Right atrium auricular region (tissue), 2 donors: ENCODE data around the gene ZCCHC3. TPM values are rescaled to one million over a fixed set of nuclear protein-coding genes. Genes with fewer than 3 reads are reported as not detected.
A peak's percentile ranks its signal among the peaks of the same experiment; 100 is the strongest.

Source experiments
- DNase-seq: peaks from one replicate; pipeline ENCODE4 v3.0.0-alpha.2; 2019; ENCODE audit warnings: low spot score
- H3K27ac ChIP-seq, 2 donors: fragments of 200-600 bp; sonication (generic); 1 replicate in 1 of 2; 2 replicates in 1 of 2; pipeline ENCODE4 v1.5.1; 2016 to 2019
- H3K27me3 ChIP-seq, 2 donors: fragments of 200-600 bp; sonication (generic); one replicate each; pipeline versions ENCODE4 v1.5.1 to v1.6.0; 2017 to 2019
- H3K36me3 ChIP-seq: fragments of 200-600 bp; sonication (generic); one replicate; pipeline ENCODE4 v1.5.1; 2016
- H3K4me1 ChIP-seq, 2 donors: fragments of 200-600 bp; sonication (generic); one replicate each; pipeline versions ENCODE4 v1.5.1 to v1.6.0; 2017 to 2019
- H3K4me3 ChIP-seq, 2 donors: fragments of 200-600 bp; sonication (generic); 1 replicate in 1 of 2; 2 replicates in 1 of 2; pipeline ENCODE4 v1.5.1; 2017 to 2019; ENCODE audit warnings: mild to moderate bottlenecking in 1 of 2, moderate library complexity in 1 of 2
- H3K9me3 ChIP-seq, 2 donors: fragments of 200-600 bp; sonication (generic); one replicate each; pipeline ENCODE4 v1.5.1; 2019
- CTCF ChIP-seq, 2 donors: fragments of 200-600 bp; sonication (generic); IDR thresholded peaks; one replicate each; pipeline ENCODE4 v1.5.1; 2019; ENCODE audit warnings: antibody characterized with exemption in 2 of 2
- total RNA-seq, 2 donors: library from RNA; depleted of rRNA; stranded (reverse); fragments of >200 nt; gene quantifications; one replicate each; pipeline ENCODE4 v1.1.0, GENCODE V29; 2016

The ZCCHC3 gene
- total RNA-seq, 2 donors from 2014 or later = 10.2 to 14.4 TPM

- TF ChIP-seq CTCF (IDR thresholded peaks at IDR 0.05) = no peak
- Histone ChIP-seq H3K27ac (peak within 1 kb of the TSS; percentile 94 to 95), H3K27me3 (no peaks in the 10 kb centered on the region), H3K4me1 (peaks cover 0 to 19% of the 10 kb centered on the region in 2 donors), H3K36me3 (no peaks in the 10 kb centered on the region), H3K9me3 (peaks cover 0 to 3% of the 10 kb centered on the region in 2 donors), H3K4me3 (peak within 1 kb of the TSS; percentile 51 to 84)
- peak; percentile 70 for DNase-seq
Measured at GRCh38 chr20:346640-347316, 49.4 kb downstream of the ZCCHC3 start, which contains the start of gene NRSN2. TSS of gene NRSN2 (plus strand) at chr20:347111. CDS start at chr20:349644, 2,533 bp downstream.

GRCh38 chr20:347317-347639 is 49.9 kb downstream of the ZCCHC3 start:
- H3K4me3 ChIP-seq = peak overlapping the region; percentile 51 to 84
- no peak for TF ChIP-seq CTCF (IDR thresholded peaks at IDR 0.05)
- DNase-seq = no peak

GRCh38 chr20:347640-348484 is 50.5 kb downstream of the ZCCHC3 start:
- no peak for TF ChIP-seq CTCF (IDR thresholded peaks at IDR 0.05)
- Histone ChIP-seq H3K27me3 (no peaks in the 10 kb centered on the region), H3K4me3 (peak overlapping the region; percentile 51 to 84), H3K4me1 (peaks cover 0 to 19% of the 10 kb centered on the region in 2 donors), H3K36me3 (no peaks in the 10 kb centered on the region), H3K27ac (peak overlapping the region; percentile 94 to 95), H3K9me3 (no peaks in the 10 kb centered on the region)
- DNase-seq = peak; percentile 90

More at GRCh38 chr20:347317-347639, 49.9 kb downstream of the ZCCHC3 start:
- Histone ChIP-seq H3K36me3 (no peaks in the 10 kb centered on the region), H3K27me3 (no peaks in the 10 kb centered on the region), H3K27ac (peak overlapping the region; percentile 94 to 95), H3K9me3 (no peaks in the 10 kb centered on the region), H3K4me1 (peaks cover 0 to 19% of the 10 kb centered on the region in 2 donors)

- H3K27ac ChIP-seq = peak overlapping the region in 1 of 2 donors; percentile 94
- DNase-seq = no peak
- H3K4me1 ChIP-seq = peaks cover 0 to 19% of the 10 kb centered on the region in 2 donors
- no peaks in the 10 kb centered on the region for H3K36me3 ChIP-seq
- no peak overlapping the region for H3K4me3 ChIP-seq
- TF ChIP-seq CTCF (IDR thresholded peaks at IDR 0.05) = no peak
- H3K9me3 ChIP-seq = no peaks in the 10 kb centered on the region
- H3K27me3 ChIP-seq = no peaks in the 10 kb centered on the region
Measured at GRCh38 chr20:348972-349841, 51.8 kb downstream of the ZCCHC3 start.

Other genes starting within 250 kb of the ZCCHC3 start
- not detected for gene DEFB125, start 209.9 kb upstream of the ZCCHC3 start, total RNA-seq
- not detected for gene DEFB126, start 155.0 kb upstream of the ZCCHC3 start, total RNA-seq
- not detected for gene DEFB127, start 140.1 kb upstream of the ZCCHC3 start, total RNA-seq
- gene DEFB128, start 107.9 kb upstream of the ZCCHC3 start, total RNA-seq = not detected
- not detected for gene DEFB129, start 70.3 kb upstream of the ZCCHC3 start, total RNA-seq
- gene DEFB132, start 39.8 kb upstream of the ZCCHC3 start, total RNA-seq = not detected
- gene C20orf96, start 6.8 kb upstream of the ZCCHC3 start, total RNA-seq = 1 to 10 TPM; 2.4 to 3.4 TPM
- gene SOX12, start 28.0 kb downstream of the ZCCHC3 start, total RNA-seq = 1 to 10 TPM; 5.3 TPM
- 10 to 100 TPM; 30.6 to 30.7 TPM for gene NRSN2, start 49.5 kb downstream of the ZCCHC3 start, total RNA-seq
- gene TRIB3, start 83.2 kb downstream of the ZCCHC3 start, total RNA-seq = 1 to 10 TPM in 1 of 2 donors, under 1 TPM in 1; 0.33 to 4.2 TPM
- 10 to 100 TPM; 43.6 to 48.8 TPM for gene RBCK1, start 110.7 kb downstream of the ZCCHC3 start, total RNA-seq
- gene TBC1D20, start 165.0 kb downstream of the ZCCHC3 start, total RNA-seq = 10 to 100 TPM; 24.3 to 27.0 TPM
- gene CSNK2A1, start 246.2 kb downstream of the ZCCHC3 start, total RNA-seq = 100 to 1,000 TPM in 1 of 2 donors, 10 to 100 TPM in 1; 84.5 to 125 TPM